NCI-H2196 (cell line): ENCODE measurements around the gene EIF4G1.
A peak's percentile ranks its signal among the peaks of the same experiment; 100 is the strongest.

Experiments
- DNase-seq: peaks from one replicate; lab custom pipeline; 2025; ENCODE audit not compliant: unreplicated experiment; lab: John Stamatoyannopoulos, UW

The EIF4G1 gene

DNA sequence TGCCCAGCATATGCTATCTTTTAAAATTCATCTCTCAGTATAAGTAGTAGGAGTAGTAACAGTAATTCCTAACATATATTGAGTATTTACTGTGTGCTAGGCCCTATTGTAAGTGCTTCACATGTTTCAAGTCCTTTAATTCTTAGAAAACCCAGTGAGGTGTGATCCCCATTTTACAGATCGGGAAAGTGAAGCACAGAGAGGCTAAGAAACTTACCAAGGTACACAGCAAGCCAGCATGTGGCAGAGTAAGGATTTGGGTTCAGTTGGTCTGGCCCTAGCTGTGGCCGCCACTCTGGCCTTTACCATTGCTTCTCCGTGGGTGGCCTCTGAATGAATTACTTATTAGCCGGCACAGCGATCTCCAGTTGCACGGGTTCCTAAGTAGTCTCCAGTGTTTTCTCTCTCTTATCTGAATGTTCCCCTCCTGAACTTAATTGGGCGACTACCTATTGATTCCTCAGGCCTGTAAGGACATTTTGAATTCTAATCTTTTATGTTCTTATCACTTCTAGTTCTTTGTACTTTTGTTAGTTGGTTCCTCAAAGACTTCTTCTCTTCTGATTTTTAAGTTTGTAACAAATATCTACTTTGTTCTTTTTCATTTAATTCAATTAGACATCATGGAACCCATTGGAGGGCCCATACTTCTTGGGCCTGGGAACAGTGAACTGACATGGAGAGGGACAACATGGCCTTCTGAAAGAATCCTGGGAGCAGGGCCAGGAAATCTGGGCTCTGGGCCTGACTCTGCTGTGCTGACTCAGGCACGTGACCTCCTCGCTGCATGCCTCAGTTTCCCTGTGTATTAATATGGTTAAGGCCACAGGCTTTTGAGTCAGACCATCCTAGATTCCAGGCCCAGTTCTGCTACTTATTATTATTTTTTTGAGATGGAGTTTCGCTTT is 35.4 kb downstream of the EIF4G1 start:
- DNase-seq: no peak

DNA sequence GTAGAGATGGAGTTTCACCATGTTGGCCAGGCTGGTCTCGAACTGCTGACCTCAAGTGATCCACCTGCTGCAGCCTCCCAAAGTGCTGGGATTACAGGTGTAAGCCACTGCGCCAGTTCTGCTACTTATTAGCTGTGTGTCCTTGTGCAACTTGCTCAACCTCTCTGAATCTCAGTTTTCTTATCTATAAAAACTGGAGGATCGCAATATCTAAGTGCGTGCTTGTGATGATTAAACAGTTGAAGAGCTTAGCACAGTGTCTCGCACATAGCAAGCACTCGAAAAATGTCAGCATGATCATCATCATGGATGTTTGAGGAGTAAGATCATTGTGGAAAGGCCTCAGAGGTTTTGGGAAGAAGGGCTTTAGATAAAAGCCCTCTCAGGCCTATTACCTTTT is 36.2 kb downstream of the EIF4G1 start:
- DNase-seq: no peak

DNA sequence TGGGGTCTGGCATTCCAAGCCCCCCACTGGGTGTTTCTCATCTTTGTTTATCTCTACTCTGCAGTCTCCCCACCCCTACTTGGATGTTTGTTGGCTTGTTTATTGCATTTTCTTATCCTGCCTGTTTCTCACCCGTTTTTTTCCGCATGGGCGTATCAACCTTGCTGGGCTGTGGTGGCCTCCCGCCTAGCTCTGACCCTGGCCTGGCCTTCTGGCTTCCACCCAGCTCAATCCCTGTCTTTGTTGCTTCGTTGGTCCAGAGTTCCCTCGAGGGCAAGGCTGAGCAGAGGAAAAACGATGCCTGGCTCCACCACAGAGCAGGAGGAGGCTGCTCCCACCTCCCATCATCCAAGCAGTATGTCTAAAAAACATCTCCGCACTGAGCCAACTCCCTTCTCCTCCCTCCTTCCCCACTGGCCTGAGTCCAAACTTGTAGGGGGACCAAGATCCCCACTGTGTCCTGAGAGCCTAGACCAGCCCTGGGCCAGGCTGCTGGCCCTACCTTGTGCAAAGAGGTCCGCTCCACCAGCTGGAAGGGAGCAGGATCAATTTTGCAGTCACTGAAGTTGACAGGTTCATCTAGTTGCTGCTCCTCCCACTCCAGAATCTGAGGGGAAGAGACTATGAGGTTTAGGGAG is 37.2 kb downstream of the EIF4G1 start:
- DNase-seq: no peak

GRCh38 chr3:184352149-184352785 is 37.9 kb downstream of the EIF4G1 start:
- peak; percentile 68 for DNase-seq

DNA sequence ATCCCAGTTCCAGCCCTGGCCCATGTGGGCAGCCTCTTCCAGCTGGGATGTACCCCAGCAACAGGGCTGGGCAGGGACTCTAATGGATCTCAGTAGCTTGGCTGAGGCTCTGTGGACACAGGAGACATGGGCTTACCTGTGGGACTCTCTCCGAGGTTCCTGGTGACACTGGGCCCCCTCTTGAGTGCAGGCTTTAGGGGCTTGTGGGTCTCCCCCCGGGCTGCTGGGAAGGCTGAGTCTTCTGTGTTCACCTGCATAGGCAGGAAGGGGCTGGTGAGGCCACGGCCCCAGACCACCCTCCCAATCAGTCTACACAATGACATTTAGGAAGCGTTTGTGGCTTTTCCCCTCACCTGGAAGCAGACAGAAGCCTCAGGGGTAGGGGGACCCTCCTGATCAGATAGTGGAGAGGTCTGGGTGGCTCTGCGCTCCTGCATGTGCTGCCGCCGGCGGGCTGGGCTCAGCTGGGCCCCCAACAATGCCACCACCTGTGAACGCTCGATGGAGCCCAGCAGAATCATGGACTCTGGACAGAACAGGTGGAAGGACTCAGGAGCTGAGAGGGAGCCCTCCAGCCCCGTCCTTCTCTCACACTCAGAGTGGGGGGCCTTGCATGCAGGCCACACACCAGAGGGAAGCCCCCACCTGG is 38.6 kb downstream of the EIF4G1 start:
- DNase-seq: no peak

DNA sequence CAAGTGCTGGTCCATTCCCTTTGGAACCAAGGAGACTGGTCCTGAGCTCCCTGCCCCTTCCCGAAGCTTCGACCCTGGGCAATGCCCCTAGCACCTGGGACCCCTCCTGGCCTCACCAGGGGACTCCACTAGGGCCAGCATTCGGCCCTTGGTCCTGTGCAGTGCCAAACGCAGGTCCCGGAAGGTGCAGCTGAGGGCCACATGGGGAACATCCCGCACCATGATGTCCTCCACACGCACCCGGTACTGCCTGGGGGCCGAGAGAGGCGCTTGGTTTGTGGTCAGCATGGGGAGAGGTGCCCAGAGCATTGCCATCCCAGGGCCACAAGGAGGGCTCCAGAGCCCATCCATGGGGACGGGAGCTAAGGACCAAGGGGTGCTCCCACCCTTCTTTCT is 39.1 kb downstream of the EIF4G1 start:
- DNase-seq: no peak

DNA sequence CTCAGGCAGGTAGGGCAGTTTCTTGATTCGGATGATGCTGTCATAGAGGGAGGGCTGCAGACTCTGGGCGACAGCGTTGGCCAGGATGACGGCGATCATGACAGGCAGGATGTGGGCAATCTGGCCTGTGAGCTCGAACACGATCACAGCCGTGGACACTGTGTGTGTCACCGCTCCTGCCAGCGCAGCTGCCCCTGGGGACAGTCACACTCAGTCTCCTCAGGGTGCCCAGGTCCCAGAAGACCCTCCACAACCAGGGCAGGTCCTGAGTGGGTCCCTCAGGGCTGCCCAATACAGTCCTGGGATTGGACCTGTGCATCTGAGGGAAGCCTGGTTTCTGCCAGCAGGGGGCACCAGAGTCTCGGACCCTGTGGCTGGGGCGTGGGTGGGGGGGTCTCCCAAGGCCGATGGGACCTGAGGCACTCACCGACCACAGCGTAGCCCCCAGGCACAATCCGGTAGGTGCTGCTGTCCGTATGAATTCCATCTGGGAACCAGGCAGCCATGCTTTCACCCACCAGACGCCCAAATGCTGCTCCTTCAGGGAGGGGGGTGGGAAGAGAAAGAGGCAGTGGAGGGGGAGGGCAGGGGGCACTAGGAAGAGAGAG is 39.8 kb downstream of the EIF4G1 start:
- peak; percentile 80 for DNase-seq

GRCh38 chr3:184354754-184355153 is 40.3 kb downstream of the EIF4G1 start:
- DNase-seq: no peak

- DNase-seq: no peak
Measured at GRCh38 chr3:184355261-184356040, 41.0 kb downstream of the EIF4G1 start.

- no peak for DNase-seq
Measured at GRCh38 chr3:184357248-184358123, 43.1 kb downstream of the EIF4G1 start.

GRCh38 chr3:184358124-184358767 is 43.8 kb downstream of the EIF4G1 start:
- DNase-seq: no peak

- DNase-seq: no peak
Measured at GRCh38 chr3:184358921-184359350, 44.5 kb downstream of the EIF4G1 start.

GRCh38 chr3:184359610-184360009 is 45.2 kb downstream of the EIF4G1 start:
- DNase-seq: no peak

- no peak for DNase-seq
Measured at GRCh38 chr3:184360070-184360928, 45.9 kb downstream of the EIF4G1 start.

DNA sequence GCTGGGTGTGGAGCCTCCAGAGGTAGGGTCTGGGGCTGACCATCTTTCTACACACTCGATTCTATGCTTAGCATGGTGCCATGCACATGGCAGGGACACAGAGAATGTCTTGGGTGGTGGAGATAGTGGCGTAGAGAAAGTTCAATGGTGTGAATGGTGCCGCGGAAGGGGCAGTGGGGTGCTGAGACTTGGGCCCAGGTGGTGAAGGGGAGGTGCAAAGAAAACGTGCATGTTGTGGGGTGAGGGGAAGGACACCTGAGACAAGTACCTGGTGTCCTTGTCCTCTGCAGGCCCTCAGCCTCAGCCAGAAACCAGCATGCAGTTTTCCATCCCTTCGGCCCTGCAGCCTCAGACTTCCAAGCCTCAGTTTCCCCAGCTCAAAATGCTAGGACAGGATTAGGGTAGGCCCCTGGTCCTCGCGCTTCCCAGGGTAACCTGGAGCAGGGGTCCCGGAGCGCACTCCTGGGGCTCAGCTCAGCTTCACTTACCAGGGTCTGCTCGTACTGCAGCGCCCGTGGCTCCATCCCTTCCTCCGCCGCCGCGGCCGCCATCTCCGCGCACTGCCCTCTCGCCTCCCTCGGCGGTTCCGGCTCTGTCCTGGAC is 46.6 kb downstream of the EIF4G1 start:
- no peak for DNase-seq

DNA sequence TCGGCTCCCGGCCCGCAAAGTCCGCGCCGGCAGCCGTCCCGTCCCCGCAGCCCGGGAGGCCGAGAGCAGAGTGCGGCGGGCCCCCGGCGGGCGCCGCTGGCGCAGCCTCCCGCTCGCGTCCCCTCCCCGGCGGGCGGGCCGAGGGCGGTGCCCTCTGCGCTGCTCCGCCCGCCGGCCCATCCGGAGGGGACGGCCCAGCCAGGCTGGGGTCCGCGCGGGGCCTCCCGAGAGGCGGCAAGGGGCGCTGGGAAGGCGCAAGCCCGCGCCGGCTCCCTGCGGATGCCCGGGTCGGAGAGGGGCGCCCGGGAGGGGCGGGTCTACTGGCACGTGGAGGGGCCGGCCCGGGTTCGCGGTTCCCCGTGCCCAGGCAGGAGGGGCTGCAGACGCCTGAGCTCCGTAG is 47.1 kb downstream of the EIF4G1 start, which contains the start of the genes CLCN2 and POLR2H:
TSS of gene CLCN2 (minus strand) at position 74 of the 400 bp plus-strand sequence. CDS start 126 bp downstream, outside the sequence.
TSS of gene POLR2H (plus strand) at position 179 of the 400 bp plus-strand sequence. CDS start 1,783 bp downstream, outside the sequence.
- peak; percentile 87 for DNase-seq
